ENCODE data around the gene ADCY5. TPM values are rescaled to one million over a fixed set of nuclear protein-coding genes. Genes with fewer than 3 reads are reported as not detected.
A peak's percentile ranks its signal among the peaks of the same experiment; 100 is the strongest.
"Not testable (repeated sequence)": the region's sequence is repeated elsewhere in the genome, so short reads cannot be mapped to it uniquely, and the experiment has no call there.

Gene ADCY5
- polyA plus RNA-seq (ENCODE audit: insufficient read length), result 10.6 TPM
- long read RNA-seq, donor 1, full-length matches to known transcripts, result 1 of 1 reads
- long read RNA-seq, donor 1, partial matches to known transcripts, result 0 of 1 reads
- long read RNA-seq, donor 1, other reads (novel, unspliced or antisense), result 0 of 1 reads
- long read RNA-seq, donor 2, result 0 reads
- long read RNA-seq, donor 3, result 0 reads
- long read RNA-seq, donor 4, result 0 reads
- long read RNA-seq, donor 5, full-length matches to known transcripts, result 2 of 2 reads
- long read RNA-seq, donor 5, partial matches to known transcripts, result 0 of 2 reads
- long read RNA-seq, donor 5, other reads (novel, unspliced or antisense), result 0 of 2 reads
- long read RNA-seq, donor 6, result 0 reads
- long read RNA-seq, donor 7, full-length matches to known transcripts, result 1 of 1 reads
- long read RNA-seq, donor 7, partial matches to known transcripts, result 0 of 1 reads
- long read RNA-seq, donor 7, other reads (novel, unspliced or antisense), result 0 of 1 reads
- long read RNA-seq, donor 8, result 0 reads

DNA sequence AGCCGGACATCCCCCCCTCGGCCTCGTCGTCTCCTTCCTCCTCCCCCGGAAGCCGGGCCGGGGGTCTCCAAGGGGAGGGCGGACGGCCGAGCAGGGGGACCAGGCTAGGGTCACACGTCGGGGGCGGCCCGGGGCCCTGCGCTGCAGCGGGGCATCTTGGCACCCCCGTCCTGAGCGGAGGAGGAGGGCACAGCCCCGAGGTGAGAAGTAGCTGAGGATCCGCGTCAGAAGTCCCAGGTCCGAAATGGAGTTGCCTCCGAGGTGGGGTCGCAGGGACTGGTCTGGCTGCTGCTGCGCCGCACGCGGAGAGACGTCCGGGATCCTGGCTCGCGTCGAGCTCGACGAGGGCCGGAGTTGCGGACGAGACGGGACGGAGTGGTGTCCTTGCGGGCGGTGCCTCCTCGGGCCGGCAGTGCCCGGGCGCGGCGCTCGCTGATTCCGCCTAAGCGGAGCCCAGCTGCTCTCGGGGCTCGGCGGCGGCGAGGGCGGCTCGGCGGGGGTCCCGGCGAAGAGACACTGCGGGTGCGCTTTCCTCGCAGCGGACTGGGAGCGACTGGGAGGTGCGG, at the start of gene ADCY5:
ADCY5 (minus strand) TSS at position 555 of the 566 bp plus-strand sequence; CDS start at position 10, 545 bp downstream.
- DNase-seq, result no peak

DNA sequence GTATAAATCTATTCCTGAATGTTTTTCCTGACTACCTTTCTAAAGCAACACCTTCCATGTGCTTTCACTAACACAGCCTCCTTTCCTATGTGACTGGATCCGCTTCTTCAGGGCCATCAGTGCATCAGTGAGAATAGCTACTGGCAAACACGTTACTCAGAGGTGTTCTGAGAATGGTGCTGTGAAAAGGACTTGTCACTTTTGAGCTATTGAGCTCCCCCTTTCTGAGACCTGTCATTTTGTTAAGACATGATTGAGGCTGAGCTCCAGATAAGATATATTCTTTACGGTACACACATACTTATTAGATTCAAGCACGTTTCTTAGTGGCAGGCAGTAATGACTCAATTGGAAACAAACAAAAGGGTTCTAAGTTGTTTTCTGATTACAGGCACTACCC, 45.0 kb upstream of the ADCY5 start:
- no peak for DNase-seq

DNA sequence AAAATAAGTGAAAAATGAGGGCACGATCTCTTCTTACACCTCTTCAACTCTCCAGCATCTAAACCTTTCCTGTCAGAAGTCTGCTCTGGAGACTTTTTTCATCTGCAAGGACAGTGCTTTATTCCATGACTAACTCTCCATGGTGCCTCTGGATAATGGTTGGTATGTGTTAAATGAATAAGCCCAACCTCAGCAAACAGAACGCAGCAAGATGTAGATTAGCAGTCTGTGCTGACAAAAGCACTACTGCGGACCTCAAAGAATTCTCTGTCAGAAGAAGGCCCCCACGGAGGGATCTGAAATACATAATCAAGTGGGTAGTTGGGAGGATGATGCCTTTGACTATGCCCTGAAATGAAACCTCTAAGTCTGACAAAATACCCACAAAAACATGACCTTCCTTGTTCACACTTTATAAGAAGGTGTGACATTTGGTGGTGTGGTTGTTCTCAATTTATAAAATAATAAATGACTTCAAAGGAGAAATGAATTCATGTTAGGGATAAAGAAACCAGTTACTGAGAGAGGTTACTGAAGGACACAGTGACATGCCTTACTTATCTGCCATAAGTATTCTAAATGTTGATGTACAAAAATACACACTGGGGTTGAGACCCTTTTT, 43.2 kb upstream of the ADCY5 start:
- DNase-seq, result no peak

DNA sequence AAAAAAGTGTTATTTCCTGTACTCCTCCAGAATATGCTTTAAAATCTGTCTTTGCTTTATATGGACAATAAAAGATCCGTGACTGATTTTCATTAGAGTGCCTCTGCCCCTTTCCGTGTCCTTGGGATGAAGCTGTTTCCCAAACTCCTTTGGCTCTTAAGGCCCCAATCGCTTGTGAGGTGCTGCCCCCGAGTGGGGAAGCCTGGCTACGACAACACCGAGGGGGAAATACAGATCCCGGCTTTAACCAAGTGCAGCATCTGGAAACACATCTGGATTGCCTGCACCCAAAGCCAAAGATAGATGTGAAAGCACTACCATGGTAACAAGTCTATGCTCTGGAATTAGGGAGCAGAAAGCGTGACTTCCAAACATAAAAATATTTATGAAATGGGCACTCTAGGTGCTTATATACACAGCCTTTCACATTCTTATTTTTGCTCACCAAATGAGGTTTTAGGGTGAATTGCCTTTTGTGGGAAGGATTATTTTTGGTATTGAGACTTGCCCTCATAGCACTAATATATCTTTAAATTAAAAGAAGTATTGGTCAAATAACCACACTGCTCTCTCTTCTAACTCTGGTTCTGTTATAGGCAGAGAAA, 40.6 kb upstream of the ADCY5 start:
- peak; percentile 72 for DNase-seq

DNA sequence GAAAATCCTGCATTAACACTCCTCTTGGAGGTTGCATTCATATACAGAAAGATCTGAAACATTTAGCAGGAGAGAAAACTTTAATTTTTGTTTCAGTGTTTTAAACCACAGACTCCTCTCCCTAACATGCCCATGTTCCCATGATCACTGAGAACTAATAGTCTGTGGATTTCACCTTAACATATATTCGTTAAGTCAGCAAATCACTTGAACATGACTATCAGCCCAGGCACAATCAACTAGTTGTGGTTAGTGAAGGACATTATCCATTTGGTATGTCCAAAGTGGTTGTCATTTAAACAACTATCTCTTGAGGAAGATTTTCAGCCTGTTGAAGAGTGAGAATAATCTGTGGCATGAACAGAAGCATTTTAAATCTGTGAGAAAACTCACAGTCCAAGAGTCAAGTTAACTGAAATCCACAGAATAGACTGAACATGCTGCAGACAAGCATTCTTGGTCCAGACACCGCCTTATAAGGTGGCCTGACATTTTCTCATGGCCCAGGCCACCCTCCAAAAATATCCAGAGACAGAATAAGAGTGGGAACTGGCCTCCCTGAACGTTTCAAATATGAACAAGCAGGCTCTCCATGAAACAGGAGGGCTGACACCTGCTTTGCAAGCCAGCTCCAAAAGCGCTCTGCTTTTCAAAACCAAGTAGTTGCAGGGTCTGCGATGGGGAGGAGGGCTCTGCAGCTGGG, 39.9 kb upstream of the ADCY5 start:
- no peak for DNase-seq

DNA sequence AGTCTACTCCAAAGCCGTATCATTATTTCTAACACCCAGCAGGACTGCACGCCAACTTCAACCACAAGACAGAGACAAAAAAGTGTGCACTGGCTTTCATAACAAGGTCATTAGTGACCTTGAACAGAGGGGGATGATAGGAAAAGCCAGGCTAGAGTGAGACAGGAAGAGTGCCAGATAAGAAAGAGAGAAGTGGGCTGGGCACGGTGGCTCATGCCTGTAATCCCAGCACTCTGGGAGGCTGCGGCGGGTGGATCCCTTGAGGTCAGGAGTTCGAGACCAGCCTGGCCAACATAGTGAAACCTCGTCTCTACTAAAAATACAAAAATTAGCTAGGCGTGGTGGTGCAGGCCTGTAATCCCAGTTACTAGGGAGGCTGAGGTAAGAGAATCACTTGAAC, 38.2 kb upstream of the ADCY5 start:
- DNase-seq, result not testable (repeated sequence)

DNA sequence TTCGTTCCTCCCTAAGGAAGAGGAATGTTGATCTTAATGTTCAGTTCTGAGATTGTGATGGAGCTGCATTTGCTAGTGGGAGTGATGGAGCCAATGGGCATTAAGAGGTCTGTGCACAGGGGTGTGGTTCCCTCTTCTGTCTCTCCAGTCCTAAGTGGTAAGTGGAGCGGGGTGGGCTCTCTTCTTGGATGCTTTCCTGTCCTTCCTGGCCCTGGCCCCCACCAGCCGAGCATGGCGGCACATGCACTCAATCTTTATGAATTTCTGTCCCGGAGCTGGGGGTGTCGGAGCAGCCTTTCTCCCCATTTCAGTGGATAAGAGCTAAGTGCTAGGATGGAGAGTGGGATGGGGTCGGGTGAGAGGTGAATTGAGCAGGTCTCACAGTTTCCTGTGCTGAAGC, 37.6 kb upstream of the ADCY5 start:
- DNase-seq, result no peak

DNA sequence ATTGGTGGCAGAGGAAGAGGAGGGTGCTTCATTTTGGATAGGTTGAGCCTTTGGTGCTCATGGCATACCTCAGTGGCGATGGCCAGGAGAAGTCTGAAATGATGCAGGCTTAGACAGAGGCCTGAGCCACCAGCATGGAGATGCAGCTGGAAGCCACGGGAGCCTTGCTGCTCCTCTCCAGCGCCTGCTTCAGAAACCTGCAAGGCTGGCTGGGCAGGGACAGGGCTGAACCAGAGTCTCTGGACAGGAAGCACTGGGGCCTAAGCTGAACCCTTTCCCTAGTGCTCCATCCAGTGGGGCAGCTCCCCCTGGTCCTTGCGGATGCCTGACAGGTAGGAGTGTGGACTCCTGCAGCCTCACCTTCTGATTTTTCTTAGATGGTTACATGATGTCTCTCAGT, 36.7 kb upstream of the ADCY5 start:
- no peak for DNase-seq

DNA sequence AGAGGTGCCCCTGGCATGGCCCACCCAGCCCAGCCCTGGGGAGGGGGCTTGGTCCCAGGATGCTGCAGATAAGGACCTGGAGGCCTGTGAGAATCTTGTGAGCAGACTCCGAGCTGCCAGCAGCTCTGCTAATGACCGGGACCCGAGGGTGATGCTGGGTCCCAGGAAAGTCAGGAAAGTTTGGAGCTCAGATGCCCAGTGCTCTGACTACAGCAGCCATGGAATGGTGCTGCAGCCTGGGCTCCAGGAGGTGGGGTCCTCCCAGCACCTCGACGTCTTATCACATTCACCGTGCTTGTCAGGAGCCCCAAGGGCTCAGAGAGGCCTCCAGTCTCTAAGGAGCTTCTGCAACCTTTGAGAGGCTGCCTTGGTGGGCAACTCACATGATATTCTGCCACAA, 34.3 kb upstream of the ADCY5 start:
- no peak for DNase-seq

DNA sequence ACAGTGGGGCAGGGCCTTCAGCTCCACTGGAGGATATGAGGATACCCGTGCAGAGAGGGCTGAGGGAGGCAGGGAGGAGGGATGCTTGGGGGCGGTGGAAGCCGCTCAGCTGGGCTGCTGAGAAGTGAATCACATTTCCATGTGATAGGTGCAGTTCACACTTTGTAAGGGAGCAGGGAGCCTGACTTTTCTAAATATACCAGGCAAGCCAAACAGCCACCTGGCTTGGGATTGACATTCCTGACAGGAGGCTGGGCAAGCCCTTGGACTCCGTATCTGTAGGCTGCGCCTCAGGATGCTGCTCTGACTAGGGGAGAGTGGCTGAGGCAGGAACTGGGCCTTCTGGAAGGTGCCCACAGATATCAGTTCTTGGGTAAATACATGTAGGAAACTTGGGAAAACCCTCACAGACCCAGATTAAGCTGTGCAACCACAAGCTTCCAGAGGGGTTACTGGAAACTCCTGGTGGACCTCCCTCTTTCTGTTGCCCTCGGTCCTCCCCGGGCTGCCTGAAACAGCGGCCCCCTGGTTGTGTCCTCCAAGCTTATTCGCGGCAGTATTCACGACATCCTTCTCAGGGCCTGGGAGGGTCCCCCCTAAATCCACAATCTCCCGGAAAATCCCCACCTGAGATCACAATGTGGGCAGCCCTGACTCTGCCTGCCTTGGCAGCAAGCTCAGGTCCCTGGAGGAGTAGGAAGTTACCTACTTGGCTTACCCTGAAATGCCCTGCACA, 33.0 kb upstream of the ADCY5 start:
- no peak for DNase-seq

DNA sequence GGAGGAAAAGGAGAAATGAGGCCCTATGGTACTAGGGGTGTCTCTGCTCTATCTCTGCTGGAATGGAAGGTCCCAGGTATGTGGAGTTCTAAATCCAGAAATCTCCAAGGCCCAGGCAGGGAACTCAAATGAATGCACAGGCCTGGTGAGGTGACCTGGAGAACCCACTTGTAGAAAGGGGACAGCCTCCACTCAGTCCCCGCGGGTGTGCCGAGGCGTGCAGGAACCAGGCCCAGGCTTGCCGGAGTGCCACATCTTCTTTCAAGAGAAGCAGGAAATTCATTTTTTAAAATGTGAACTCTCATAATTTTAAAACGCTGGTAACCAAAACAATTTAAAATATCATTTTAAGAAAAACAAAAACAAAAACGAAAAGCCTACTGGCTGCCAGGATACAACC, 32.2 kb upstream of the ADCY5 start:
- DNase-seq, result no peak

DNA sequence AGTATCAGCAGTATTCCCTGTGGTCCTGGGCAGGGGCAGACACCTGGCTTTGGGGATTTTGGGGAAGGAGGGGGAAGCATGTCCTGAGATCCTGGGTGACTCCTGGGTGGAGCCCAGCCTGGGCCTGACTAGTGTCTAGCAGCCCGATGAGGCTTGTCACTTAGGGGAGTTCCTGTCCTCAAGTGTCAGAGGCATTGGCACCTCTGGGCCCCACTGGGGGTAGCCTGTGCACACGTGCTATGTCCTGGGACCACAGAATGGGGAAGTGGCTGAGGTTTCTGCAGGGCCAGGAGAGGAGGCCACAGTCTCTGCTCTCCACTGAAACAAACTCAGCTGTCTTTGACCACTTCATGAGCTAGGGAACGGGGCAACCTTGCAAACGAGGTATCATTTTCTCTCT, 31.5 kb upstream of the ADCY5 start:
- DNase-seq, result no peak

DNA sequence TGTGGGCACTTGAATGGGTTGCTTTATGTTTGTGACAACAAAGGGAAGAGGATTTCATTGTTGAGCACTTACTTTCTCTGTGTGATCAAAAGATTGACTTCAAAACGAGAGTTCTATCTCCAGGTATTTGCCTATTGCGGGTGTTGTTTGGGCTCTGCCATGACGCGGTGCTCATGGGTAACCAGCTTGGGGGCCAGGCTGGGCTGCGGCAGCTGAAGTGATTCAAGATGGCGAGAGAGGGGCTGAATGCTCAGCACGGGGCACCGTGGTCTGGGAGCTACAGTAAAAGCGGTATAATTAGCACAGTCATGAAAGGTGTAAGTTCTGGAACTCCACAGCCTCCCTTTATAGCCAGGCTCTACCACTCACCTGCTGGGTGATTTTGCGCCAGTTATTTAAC, 31.0 kb upstream of the ADCY5 start:
- no peak for DNase-seq

DNA sequence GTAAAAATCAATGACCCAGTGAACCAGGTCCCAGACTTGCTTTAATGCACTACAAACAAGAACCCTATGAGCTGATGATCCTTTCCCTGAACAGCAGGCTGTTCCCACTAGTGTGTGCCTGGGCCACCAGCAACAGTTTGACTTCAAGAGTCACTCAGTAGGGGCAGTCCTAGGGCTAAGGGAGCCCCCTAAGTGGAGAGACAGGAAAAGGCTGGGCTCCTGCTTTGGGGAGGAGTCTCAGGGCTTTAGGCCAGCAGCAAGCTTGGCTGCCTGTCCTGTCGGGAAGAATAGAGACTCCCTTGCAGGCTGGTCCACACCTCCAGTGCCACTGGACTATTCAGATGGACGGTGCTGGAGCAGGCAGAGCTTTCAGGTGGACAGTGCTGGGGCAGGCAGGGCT, 29.4 kb upstream of the ADCY5 start:
- DNase-seq, result no peak

DNA sequence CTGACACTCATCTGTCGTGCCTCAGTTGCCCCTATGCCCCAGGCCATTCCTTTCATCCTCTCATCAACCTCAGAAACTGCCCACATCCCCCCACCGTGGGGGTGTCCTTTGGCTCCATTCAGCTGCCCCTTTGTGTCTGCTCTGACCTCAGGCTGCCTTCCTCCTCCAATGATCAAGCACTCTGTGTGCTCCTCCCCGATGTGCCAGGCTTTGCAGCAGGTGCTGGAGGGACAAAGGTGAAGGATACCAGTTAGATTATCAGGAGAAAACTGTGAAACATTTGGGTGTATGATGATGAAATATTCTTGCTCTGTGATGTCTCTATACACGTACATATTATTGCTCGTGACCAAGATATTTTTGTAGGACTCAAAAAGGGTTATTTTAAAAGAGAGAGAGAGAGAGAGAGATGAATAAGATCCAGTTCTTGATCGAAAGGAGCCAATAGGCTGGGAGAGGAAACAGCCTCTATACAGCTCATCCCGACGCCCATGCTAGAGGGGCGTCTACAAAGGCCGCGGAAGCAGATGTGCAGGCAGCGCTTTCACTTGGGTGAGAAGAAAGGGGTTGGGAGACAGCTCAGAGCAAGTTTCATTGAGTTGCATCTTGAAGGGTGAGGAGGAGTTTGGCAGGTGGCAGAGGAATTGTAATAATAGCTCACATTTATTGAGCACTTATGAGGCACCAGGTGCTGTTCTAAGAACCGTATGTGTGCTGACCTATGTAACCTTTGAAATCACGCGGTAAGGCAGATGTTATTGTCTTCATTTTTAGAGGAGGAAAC, 28.3 kb upstream of the ADCY5 start:
- no peak for DNase-seq

DNA sequence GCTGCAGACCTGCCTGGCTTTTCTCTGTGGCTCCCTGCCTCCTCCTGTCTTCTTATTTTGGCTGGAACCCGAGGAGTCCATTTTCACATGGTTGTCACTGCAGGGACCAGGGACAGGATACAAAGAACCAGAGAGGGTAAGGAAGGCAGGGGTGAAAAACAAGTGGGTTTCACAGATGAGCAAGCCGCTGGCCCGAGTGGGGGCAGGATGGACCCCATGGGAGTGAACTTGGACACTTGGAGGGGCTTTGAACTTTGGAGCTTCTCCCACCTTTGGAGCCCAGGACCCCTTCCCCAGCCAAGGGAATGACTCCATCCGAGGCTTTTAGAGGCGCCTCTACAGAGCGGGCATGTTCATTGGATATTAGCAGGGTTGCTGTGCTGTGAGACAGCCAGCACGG, 26.9 kb upstream of the ADCY5 start:
- no peak for DNase-seq

DNA sequence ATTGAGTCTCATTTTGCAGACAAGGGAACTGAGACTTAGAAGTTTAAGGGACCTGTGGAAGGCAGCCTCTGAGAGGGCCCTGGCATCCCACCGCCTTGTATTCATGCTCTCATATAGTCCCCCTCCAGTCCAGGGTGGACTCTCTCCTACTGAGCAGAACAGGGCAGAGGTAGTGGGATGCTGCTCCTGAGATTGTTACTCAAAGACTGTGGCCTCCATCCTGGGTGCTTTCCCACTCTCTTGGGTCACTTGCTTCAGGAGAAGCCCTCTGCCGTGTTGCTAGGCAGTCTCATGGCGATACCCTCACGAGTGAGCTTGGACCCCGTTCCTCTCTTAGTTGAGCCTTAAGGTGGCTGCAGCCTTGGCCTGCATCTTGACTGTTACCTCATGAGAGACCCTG, 22.2 kb upstream of the ADCY5 start:
- DNase-seq, result no peak

DNA sequence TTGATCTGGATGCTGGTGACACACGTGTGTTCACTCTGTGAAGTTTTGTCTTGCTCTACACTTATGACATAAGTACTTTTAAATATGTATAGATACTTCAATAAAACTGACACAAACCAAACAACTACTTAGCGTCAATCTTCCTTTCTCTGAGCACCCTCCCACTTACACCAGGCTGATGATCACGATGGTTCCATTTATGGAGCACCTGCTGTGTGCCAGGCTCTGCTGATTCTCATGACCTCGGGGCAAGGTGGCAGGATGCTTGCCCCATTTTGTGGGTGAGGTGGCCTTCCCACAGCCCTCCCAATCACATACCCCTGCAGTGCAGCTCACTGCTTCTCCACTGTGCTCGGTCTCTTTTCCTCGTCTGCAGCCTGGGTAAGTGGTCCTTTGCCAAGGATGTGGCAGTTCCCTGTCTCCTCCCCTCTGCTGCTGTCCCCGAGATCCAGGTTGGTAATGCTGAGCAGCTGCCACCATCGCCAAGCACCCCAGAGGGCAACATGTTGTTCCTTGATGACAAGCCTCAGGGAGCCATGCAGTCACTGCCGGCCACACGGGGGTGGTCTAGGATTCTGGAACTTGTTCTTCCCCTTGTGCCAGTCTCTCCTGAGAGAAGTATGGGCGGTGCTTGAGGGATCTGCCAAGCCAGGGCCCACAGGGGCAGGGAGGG, 20.6 kb upstream of the ADCY5 start:
- no peak for DNase-seq

DNA sequence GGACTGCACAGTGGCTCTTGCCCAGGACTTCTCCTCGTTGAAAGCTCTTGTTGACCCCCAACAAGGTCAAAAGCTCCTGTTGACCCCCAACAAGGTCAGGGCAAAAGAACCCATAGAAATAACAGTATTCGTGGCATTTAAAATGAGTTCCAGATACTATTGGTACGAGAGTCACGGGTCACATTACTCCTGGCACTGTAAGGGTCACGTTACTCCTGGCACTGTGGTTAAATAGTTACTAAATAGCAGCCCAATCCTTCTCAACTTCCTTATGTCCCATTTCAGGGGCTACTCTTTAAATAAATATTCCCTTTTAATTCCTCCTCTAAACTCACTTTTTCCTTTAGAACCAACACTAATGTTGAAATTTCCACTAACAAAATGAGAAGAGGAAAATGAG, 18.2 kb upstream of the ADCY5 start:
- no peak for DNase-seq

DNA sequence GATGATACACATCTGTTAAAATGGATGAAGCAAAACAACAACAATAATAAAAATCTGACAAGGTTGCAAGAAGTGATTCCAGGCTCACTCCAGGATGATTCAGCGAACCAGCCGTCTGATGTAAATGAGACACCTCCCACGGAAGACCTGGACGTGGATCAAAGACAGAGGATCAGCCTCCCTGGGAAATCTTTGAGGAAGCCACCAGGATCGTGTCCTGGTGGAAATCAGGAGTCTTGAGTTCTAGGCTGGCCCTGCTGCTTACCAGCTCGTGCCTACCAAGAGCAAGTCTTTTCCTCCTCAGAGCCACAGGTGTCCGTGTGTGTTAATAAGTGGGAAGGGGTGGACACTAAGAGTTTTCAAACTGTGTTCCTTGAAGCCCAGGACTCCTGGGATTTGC, 15.3 kb upstream of the ADCY5 start:
- no peak for DNase-seq

Data from left kidney (tissue), 8 donors.